ENCODE measurements around the gene APOBEC3B. TPM values are rescaled to one million over a fixed set of nuclear protein-coding genes. Genes with fewer than 3 reads are reported as not detected.

The APOBEC3B gene
- total RNA-seq = 1 to 10 TPM in 7 of 9 donors, under 1 TPM in 1, not detected in 1; 0.74 to 8.1 (median 1.6) TPM
- polyA plus RNA-seq = 1 to 10 TPM in 2 of 3 donors, under 1 TPM in 1; 0.32 to 2.8 (median 1.0) TPM
- long read RNA-seq, donor 1, partial matches to known transcripts = 0 of 3 reads
- long read RNA-seq, donor 1, other reads (novel, unspliced or antisense) = 0 of 3 reads
- long read RNA-seq, donor 2, partial matches to known transcripts = 0 of 1 reads
- long read RNA-seq, donor 2, other reads (novel, unspliced or antisense) = 0 of 1 reads
- long read RNA-seq, donor 3, partial matches to known transcripts = 0 of 3 reads
- long read RNA-seq, donor 3, other reads (novel, unspliced or antisense) = 0 of 3 reads
- long read RNA-seq, donor 4, partial matches to known transcripts = 0 of 1 reads
- long read RNA-seq, donor 4, other reads (novel, unspliced or antisense) = 0 of 1 reads
- long read RNA-seq, donor 5, partial matches to known transcripts = 2 of 3 reads
- long read RNA-seq, donor 5, other reads (novel, unspliced or antisense) = 0 of 3 reads
- long read RNA-seq, donor 6, partial matches to known transcripts = 0 of 1 reads
- long read RNA-seq, donor 6, other reads (novel, unspliced or antisense) = 0 of 1 reads
- long read RNA-seq, donor 7, partial matches to known transcripts = 0 of 4 reads
- long read RNA-seq, donor 7, other reads (novel, unspliced or antisense) = 0 of 4 reads
- long read RNA-seq, donor 8, partial matches to known transcripts = 8 of 12 reads
- long read RNA-seq, donor 8, other reads (novel, unspliced or antisense) = 0 of 12 reads
- long read RNA-seq, donor 9, partial matches to known transcripts = 0 of 3 reads
- long read RNA-seq, donor 9, other reads (novel, unspliced or antisense) = 0 of 3 reads
- long read RNA-seq, donor 10, partial matches to known transcripts = 5 of 8 reads
- long read RNA-seq, donor 10, other reads (novel, unspliced or antisense) = 0 of 8 reads

GRCh38 chr22:38981992-38982927 lies at the start of gene APOBEC3B:
Gene APOBEC3B, plus strand, starts transcription at chr22:38982347. Its CDS starts 107 bp downstream, at chr22:38982454.
- no peak for TF ChIP-seq POLR2A (IDR thresholded peaks at IDR 0.05)
- TF ChIP-seq, protein P1, sequence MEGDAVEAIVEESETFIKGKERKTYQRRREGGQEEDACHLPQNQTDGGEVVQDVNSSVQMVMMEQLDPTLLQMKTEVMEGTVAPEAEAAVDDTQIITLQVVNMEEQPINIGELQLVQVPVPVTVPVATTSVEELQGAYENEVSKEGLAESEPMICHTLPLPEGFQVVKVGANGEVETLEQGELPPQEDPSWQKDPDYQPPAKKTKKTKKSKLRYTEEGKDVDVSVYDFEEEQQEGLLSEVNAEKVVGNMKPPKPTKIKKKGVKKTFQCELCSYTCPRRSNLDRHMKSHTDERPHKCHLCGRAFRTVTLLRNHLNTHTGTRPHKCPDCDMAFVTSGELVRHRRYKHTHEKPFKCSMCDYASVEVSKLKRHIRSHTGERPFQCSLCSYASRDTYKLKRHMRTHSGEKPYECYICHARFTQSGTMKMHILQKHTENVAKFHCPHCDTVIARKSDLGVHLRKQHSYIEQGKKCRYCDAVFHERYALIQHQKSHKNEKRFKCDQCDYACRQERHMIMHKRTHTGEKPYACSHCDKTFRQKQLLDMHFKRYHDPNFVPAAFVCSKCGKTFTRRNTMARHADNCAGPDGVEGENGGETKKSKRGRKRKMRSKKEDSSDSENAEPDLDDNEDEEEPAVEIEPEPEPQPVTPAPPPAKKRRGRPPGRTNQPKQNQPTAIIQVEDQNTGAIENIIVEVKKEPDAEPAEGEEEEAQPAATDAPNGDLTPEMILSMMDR (IDR thresholded peaks at IDR 0.05) = no peak

DNA sequence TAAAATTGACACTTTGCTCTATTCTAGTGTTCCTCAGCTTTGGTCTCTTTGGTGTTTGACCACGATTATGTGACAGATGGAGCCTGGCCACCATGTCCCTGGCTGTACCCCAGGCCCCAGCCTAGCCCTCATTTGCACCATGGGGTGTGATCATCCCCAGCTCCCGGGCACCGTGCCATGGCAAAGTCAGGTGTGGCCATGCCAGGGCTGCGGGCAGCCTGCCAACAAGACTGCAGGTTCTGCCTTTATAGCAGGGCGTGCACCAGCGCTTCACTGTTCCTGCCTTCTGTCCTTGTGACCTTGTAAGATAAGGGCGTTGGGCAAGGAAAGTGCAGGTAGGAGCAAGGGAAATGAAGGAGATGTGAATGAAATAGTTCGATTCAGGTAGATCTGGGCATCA lies 47.1 kb upstream of the APOBEC3B start:
- TF ChIP-seq POLR2A (IDR thresholded peaks at IDR 0.05) = no peak
- TF ChIP-seq, protein P1 (IDR thresholded peaks at IDR 0.05) = no peak
- no peak overlapping the region for H3K27ac ChIP-seq
- intact Hi-C loops (cut with DNase I) = no loop called here
- no peak overlapping the region for H3K4me3 ChIP-seq
- DNase-seq = peak in 5 of 7 donors; percentile 25 to 90 (median 49)
- no peaks in the 10 kb centered on the region for H3K27me3 ChIP-seq
- H3K9me3 ChIP-seq (replicated peaks in 1 of 3) = no peaks in the 10 kb centered on the region
- no peaks in the 10 kb centered on the region for H3K4me1 ChIP-seq (replicated peaks in 1 of 2)
- H3K36me3 ChIP-seq (replicated peaks in 1 of 2) = no peaks in the 10 kb centered on the region
- WGBS, 4 donors = 43 to 51% (median 49%) methylated on average over 8 of the region's 8 CpGs

More at GRCh38 chr22:38981992-38982927, at the start of gene APOBEC3B:
- intact Hi-C loops (cut with DNase I) = no loop called here
- WGBS, 4 donors = 9 to 13% (median 11%) methylated on average over 11 to 16 of the region's 16 CpGs
- Histone ChIP-seq H3K4me1 (replicated peaks in 1 of 2) (no peaks in the 10 kb centered on the region), H3K27me3 (no peaks in the 10 kb centered on the region), H3K4me3 (peak within 1 kb of the TSS in 1 of 4 donors; percentile 57), H3K9me3 (replicated peaks in 1 of 3) (no peaks in the 10 kb centered on the region), H3K27ac (peak within 1 kb of the TSS in 1 of 5 donors; percentile 79), H3K36me3 (replicated peaks in 1 of 2) (no peaks in the 10 kb centered on the region)
- peak in 6 of 7 donors; percentile 88 to 97 (median 94) for DNase-seq

DNA sequence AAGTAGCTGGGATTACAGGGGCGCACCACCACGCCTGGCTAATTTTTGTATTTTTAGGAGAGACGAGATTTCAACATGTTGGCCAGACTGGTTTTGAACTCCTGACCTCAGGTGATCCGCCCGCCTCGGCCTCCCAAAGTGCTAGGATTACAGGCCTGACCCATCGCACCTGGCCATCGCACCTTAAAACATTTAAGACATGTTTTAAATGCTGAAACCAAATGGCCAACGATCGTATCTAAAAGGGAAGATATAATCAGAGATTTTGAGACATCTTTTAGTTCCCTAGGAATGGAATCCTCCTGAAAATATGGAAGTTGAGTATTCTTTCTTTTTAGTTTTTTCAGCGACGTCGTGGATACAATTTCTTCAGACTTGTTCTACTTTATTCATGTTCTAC lies 46.5 kb upstream of the APOBEC3B start:
- Histone ChIP-seq H3K36me3 (replicated peaks in 1 of 2) (no peaks in the 10 kb centered on the region), H3K4me1 (replicated peaks in 1 of 2) (no peaks in the 10 kb centered on the region), H3K9me3 (replicated peaks in 1 of 3) (no peaks in the 10 kb centered on the region), H3K27ac (no peak overlapping the region), H3K4me3 (no peak overlapping the region), H3K27me3 (no peaks in the 10 kb centered on the region)
- intact Hi-C loops (cut with DNase I) = no loop called here
- TF ChIP-seq, protein P1 (IDR thresholded peaks at IDR 0.05) = no peak
- no peak for TF ChIP-seq POLR2A (IDR thresholded peaks at IDR 0.05)
- peak in 1 of 7 donors; percentile 28 for DNase-seq
- whole genome bisulfite sequencing, 4 donors = 90 to 96% (median 93%) methylated on average over 13 of the region's 13 CpGs
